GM18499 (cell line): ENCODE results near the gene RNF215.

ENCODE experiments used
- ATAC-seq: cut with Tn5 transposase; IDR thresholded peaks from one replicate; pipeline ENCODE4 v1.9.1; 2021; ENCODE audit warnings: moderate number of reproducible peaks; ENCODE audit not compliant: insufficient read depth, unreplicated experiment

RNF215 gene

DNA sequence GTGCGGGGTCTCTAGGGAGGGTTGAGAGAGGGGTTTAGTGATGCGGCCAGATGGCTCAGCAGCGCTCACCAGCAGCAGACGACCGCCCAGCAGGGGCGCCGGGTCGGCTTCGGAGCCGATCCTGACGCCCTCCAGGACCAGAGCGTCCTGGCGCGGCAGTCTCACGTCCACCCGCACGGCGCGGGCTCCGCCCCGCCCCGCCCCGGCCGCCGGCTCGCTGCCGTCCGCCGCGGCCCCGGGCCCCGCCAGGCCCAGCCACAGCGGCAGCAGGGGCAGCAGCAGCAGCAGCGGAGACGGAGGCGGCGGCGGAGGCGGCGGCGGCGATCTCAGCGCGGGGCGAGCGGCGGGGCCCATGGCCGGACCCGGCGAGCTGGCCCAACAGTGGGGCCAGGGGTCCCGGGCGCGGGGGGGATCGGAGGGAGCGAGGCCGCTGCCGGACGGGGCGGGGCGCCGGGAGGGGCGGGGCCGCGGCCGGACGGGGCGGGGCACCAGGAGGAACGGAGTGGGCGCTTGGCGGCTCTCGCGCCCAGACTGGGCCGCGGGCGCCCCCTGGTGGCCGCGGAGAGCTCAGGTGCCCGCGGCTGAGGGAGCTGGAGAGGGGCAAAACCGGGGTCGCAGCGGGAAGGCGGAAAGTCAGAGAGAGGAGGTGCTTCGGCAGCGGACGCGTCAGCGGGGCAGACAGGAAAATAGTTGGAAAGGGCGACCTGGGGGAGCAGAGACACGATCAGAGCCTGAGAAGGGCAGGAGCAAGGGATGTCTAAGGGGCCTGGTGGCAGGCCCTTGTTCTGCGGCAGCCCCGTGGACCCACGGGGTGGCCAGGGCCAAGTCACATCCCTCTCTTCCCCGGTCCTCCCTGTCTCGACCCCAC lies at the start of gene RNF215:
Gene RNF215, minus strand, starts transcription at position 452 of the 868 bp plus-strand sequence. Its CDS starts 98 bp downstream, at position 354.
- no peak for ATAC-seq

DNA sequence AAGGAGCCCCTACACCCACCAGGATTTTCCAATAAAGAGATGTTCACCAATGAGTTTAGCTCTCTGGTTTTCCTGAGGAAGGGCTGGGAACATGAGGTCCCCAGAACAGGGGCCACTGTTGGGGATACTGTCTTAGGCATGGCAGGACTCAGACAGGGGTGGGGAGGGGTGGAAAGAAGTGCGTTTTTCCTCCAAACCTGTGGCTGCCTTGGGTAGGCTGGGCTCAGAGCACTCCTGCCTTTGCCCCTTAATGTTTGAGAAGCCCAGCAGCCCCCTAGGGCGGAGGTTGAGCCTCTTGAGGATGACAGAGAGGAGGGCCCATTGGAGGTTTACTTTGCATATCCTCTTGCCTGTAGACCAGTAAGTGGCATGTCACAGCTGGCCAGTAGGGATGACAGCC lies 49.0 kb upstream of the RNF215 start:
- ATAC-seq = no peak

GRCh38 chr22:30435674-30436126 lies 48.5 kb upstream of the RNF215 start:
- no peak for ATAC-seq

DNA sequence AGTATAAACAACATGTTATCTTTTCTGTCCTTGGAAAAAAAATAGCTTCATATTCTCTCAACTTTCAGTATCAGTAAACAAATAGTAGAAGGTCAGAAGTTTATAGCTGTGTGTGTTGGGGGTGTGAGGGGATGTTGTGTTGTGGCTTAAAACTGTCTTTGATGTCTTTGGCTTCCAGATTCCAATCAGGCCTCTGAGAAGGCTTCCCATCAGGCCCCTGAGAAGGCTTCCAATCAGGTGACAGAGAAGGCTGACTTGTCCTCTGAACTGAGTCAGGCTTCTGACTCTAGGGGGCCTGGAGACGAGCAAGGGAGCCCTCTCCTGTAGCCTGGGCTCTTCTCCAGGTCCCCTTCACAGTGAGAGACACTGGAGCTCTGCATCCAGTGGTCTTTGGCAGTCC lies 47.6 kb upstream of the RNF215 start:
- no peak for ATAC-seq

- ATAC-seq = no peak
Measured at GRCh38 chr22:30433773-30434172, 46.6 kb upstream of the RNF215 start.

DNA sequence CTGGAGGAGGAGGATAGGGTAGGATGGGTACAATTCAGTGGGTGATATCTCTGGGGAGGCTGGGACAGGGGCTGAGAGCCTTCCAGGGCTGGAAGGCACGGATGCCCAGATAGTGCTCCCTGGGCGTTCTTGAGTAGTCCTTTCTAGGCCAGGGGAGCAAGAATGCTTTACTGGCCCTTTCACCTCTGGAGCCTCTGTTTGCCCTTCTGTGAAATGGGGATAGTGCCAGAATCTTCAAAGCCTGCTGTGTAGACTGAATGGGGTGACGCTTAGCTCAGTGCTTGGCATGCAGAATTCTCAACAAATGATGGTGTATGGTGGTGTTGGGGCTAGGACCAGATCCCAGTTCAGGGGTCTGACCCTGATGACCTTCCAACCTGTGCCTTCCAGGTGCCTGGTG lies 46.0 kb upstream of the RNF215 start:
- no peak for ATAC-seq

- no peak for ATAC-seq
Measured at GRCh38 chr22:30432520-30432919, 45.3 kb upstream of the RNF215 start.

DNA sequence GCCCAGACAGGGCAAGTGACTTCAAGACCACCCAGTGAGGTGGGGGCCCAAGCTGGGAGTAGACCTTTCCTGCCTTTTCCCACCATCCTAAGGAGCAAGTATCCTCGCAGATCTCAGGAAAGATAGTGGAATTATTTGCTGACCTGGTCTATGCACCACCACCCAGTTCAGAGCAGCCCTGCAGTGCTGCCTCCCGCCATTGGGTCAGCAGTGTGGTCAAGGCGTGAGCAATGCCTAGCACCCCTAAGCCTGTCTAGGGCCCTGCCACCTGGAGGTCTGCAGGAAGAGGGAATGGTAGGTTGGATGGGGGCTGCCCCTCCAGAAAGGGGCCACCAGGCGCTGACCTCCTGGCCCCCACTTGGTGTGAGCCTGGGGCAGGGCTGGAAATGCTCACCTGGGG lies 44.9 kb upstream of the RNF215 start:
- no peak for ATAC-seq

DNA sequence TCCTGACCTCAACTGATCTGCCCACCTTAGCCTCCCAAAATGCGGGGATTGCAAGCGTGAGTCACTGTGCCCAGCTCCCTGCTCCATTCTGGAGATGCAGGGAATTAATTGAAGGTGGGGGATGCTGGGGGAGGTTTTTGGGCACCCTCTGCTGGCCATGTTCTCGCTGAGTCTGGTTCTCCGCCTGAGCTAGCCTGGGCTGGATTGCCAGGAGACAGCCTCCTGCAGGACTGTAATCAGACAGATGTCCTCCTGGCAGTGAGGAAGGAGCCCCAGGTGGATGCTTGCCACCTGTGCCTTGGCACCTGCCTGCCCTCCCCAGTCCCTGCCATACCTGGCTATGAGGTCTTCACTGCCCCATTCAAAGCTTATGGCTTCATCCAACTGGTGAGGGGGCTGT lies 43.7 kb upstream of the RNF215 start:
- no peak for ATAC-seq

DNA sequence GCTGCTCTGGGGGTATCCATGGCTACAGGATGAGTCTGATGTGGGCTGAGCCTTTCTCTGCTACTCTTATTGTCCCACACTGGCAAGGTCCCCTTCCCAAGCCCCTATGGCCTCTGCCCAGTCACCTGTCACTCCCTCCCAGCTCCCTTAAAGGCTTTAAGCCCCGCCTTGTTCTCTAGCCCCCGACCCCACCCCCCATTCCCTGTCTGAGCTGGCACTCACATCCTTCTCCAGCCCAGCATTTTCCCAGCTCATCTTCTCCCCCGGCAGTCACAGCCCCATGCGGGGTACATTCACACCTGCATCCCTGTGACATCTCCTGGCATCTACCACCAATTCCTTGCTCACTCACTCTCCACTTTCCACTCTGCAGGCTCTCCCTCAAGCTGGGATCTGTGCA lies 42.7 kb upstream of the RNF215 start:
- ATAC-seq = no peak

GRCh38 chr22:30427871-30428270 lies 40.7 kb upstream of the RNF215 start:
- ATAC-seq = no peak

DNA sequence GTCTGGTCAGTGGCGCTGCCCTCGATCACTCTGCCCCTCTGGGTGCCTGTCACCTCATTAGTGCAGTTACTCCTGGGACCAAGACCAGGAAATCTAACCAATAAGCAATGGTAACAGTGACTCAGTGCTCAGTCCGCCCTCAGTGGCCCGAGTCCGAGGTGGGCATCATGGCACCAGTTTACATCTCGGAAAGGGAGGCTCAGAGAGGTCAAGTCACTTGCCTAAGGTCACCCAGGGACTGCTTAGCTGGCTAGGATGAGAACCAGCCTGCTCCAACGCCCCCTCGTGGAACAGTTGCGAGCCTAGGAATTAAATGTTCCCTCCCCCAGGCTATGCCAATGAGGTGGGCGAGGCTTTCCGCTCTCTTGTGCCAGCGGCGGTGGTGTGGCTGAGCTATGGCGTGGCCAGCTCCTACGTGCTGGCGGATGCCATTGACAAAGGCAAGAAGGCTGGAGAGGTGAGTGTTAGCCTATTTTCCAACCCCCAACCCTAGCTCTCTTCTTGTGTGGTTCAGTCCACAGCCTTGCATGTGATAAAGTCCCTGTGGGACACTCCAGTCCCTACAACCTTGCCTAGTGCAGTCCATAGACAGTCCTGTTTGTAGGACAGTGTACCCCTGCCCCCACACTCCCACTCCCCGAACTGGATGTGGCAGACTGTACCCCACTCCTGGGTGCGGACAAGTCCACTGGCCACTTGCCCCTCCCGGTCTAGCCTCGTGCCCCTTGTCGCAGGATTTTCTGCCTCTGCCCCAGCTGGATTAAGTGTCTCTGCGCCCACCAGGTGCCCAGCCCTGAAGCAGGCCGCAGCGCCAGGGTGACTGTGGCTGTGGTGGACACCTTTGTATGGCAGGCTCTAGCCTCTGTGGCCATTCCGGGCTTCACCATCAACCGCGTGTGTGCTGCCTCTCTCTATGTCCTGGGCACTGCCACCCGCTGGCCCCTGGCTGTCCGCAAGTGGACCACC lies 39.5 kb upstream of the RNF215 start:
- no peak for ATAC-seq

DNA sequence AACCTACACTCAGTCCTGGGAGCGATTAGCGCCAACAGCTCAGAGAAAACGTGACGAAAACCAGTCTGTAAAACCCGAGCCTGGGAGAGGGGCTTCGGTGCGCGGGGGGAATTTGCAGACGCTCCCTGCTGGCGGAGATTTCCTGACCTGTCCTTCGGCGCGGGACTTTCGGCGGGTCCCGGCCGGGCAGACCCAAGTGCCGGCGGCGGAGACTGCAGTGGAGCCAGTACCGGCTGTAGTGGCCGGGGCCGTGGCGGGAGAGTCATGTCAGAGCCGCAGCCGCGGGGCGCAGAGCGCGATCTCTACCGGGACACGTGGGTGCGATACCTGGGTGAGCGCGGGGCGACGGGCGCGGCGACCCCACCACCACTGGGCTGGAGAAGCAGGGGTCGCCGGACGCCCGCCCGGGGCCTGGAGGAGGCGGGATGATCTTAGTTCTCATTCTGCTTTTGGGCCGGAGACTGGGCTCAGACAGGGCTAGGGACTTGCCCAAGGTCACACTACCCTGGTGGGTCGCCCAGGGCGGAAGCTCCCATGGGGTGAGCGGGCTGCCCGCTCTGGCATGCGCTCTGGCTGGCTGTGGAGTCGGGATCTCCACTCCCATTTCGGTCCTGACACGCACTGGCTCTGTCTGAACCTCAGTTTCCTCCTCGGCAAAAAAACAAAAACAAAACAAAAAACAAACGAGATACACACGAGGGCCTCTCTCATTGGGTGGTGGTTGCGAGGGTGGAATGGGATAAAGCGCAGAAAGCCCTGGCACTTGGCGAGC lies 38.6 kb upstream of the RNF215 start, which contains the start of gene MTFP1:
Gene MTFP1, plus strand, starts transcription at position 153 of the 772 bp plus-strand sequence. Its CDS starts 112 bp downstream, at position 265.
- ATAC-seq = no peak

DNA sequence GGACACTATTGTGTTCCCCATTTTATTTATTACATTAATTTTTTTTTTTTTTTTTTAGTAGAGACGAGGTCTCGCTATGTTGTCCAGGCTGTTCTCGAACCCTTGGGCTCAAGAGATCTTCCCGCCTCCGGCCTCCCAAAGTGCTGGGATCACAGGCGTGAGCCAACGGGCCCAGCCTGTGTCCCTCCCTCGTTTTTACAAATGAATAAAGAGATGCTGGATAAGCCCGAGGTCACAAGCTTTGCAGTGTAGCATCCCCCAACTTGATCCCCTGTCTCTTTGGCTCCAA lies 38.1 kb upstream of the RNF215 start:
- no peak for ATAC-seq

GRCh38 chr22:30424534-30425326 lies 37.5 kb upstream of the RNF215 start:
- ATAC-seq = no peak

- ATAC-seq = peak; percentile 79
Measured at GRCh38 chr22:30423959-30424533, 36.8 kb upstream of the RNF215 start.

DNA sequence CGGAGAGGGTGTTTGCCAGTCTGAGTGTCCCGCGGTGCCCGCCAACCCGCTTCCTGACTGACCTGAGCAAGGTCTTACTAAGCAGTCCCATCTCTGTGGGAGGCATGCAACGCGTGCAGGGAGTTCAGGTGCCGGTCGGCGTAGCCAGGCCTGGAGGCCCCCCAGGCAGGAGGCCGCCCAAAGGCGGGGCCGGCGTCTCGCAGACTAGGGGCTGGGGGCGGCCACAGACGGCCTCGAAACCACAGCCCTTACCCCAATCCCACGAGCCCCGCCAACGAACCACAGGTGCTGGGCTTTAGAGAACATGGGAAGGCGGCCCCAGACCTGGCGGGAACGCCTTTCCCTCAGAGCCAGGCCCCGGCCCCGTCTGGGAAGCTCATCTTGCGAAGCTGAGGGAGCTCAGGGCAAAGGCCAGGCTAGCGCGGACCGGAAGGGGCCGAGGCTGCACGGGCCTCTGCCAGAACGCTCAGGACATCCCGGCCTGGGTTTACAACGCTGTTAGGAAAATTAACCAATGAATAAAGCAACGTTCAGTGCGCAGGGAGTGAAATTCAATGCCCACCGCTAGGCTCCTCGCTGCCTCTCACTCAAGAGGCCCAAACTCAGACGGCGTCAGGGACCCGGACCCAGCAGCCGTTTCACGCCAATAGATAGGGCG lies 36.2 kb upstream of the RNF215 start:
- peak; percentile 20 for ATAC-seq

DNA sequence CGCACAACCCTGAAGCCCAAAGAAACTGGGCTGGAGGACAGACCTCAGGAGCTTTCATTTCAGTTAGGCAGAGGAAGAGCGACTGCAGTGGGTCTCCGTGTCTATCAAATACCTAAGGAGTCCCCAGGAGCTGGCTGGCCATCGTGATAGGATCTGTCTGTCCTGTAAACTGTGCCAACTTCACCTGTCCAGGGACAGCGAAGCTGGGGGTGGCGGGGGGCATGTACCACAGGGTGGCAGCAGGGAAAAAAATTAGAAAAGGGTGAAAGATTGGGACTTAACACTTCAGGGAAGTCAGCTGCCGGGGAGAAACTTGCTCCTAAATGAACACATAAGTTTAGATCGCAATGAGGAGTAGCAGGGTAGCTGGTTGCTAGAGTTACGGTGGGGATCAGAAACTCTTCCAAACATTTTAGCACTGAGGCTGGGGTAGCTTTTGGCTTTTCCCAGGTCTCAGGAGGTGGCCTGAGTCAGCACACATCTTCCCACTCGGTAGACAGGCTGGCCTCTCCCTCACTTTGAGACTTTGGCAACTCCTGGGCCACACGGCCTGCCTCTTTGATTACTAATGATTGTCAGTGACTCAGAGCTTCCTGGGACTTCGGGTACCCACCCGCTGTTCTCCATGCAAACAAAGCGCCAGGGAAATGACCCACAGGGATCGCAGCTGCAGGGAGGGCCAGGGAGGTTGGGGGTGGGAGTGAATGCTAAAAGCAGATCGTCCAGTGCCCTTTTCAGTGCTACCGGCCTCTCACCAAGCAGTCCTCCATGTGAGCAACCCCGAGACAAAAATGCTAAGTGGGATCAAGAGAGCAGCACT lies 35.5 kb upstream of the RNF215 start:
- ATAC-seq = no peak
